Superior temporal gyrus (tissue), 1 donor: Measurements from ENCODE around the gene GYG2.
"Not testable (repeated sequence)": the region's sequence is repeated elsewhere in the genome, so short reads cannot be mapped to it uniquely, and the experiment has no call there.

Experiments
- DNase-seq: peaks from one replicate; pipeline ENCODE4 v3.0.0-alpha.2; 2016; ENCODE audit errors: extremely low spot score

The GYG2 gene

DNA sequence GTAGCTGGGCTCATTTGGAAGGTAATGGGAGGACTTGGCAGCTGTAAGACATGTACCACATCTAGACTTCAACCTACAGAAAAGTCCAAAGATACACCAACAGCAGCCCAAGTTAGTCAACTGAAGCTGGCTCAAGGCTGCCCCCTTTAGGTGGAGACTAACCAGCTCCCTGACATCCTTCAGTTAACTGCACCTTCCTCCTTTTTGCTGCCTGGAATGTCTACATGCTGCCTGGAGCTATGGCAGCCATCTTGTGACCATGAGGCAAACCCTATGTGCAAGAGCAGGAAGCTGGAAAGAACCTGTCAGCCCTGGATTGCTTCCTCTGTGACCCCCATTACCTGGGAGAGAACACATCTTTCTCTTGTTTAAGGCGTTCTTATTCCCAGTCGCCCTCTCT lies 74.6 kb downstream of the GYG2 start:
- DNase-seq = no peak

DNA sequence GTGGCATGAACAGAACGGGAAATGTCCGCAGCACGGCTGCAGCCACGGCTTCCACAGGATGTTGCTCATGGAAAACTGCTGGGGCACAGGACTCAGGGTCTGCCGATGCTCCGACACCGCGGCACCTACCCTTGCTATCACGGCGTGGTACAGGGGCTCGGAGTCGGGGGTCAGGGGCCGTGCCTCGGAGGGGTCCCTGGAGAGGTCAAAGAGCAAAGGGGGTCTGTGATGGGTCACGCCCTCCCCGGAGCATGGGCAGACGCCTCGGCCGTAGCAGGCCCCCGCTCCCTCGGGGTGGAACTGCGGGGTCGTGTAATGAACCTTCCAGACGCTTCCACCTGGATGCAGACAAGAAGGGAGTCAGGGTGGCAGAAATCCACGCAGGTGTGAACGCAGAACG lies 78.6 kb downstream of the GYG2 start:
- DNase-seq = no peak

DNA sequence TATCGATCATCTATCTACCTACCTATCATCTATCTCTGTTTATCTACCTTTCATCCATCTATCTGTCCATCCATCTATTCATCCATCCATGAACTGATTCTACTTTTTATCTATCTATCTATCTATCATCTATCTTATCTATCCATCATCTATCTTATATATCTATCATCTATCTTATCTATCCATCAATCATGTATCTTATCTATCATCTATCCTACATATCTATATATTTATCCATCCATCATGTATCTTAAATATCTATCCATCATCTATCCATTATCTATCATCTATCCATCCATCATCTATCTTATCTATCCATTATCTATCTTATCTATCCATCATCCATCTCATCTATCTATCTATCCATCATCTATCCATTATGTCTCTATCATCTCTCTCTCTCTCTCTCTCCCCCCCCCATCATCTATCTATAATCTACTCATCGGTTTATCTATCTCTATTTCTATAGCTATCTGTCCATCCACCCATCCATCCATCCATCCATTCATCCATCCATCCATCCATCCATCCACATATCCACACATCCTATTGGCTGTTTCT lies 79.5 kb downstream of the GYG2 start:
- no peak for DNase-seq

DNA sequence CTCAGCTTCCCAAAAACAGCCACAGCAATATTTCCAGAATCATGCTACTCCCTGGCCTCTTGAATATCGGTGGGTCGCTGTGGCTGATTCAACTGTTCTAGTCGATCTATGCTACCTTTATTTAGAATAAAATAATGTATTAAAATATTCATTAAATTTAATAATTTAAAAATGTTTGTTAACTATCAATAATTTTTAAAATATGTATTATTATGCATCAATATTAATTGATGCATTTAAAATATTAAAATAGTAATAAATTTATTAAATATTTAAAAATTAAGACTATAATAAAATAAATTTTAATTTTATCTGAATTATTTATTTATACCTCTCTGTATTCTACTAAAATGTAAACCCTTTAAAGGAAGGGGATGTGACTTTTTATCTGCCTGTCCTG lies 81.4 kb downstream of the GYG2 start:
- no peak for DNase-seq

DNA sequence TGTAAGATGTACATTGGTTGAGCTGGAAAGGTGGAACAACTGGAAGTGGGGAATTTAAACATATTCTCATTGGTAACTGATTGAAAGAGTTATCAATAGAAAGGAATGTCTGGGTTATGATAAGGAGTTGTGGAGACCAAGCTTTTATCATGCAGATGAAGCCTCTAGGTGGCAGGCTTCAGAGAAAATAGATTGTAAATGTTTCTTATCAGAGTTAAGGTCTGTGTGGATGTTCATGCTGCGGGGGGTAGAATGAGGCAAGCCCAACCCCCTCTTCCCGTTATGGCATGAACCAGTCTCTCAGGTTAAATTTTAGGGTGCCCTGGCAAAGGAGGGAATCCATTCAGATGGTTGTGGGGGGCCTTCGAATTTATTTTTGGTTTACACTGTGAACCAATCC lies 84.4 kb downstream of the GYG2 start:
- DNase-seq = no peak

GRCh38 chrX:2917767-2918166 lies 89.0 kb downstream of the GYG2 start:
- no peak for DNase-seq

DNA sequence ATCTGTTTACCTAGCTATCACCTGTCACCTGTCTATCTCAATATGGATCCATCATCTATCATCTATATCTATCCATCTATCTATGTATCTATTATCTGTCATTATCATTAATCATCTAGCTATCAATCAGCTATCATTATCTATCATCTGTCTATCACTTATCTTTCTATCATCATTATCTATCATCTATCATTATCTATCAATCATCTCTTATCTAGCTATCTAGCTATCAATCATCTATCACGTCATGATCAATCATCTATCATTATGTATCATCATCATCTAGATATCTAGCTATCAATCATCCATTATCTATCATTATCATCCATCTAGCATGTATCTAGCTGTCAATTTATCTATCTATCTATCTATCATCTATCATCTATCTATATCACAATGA lies 92.5 kb downstream of the GYG2 start:
- no peak for DNase-seq

- no peak for DNase-seq
Observed at GRCh38 chrX:2921750-2922149, 93.0 kb downstream of the GYG2 start.

- DNase-seq = no peak
Observed at GRCh38 chrX:2924151-2924550, 95.4 kb downstream of the GYG2 start.

DNA sequence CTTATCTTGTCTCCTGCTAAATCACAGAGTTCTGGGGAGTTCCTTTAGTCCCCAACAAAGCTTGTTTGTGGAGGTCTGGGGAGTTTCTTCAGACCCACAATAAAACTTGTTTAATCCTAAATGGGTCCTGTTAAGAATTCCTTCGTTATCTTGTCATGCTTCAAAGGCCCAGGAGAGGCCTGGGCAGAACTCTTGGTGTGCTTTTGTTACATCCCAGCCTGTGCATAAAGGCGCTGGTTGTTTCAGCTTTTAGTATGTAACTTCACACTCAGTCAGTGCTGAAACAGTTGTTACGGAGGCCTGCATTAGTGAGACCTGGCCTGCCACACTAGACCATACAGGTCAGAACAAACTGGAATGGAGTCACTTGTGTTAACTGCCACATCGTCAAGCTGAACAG lies 97.5 kb downstream of the GYG2 start:
- DNase-seq = not testable (repeated sequence)

GRCh38 chrX:2926664-2927275 lies 98.0 kb downstream of the GYG2 start:
- DNase-seq = no peak

DNA sequence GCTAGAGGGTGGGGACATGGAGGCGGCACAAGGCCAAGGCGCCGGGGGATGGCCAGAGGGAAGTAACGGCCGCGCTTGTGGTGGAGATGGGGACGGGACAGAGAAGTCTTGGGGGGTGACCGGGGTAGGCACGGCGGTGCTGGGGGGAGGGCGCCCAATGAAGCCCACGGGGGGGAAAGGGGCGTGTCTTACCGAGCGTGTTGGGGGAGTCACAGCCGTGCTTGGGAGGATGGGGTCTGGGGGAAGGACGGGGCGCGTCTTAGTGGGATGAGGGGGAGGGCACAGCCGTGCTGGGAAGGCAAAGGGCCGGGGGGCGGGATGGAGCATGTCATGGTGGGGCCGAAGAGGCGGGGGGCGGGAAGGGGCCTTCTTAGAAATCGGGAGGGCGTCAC lies 99.5 kb downstream of the GYG2 start:
- no peak for DNase-seq

DNA sequence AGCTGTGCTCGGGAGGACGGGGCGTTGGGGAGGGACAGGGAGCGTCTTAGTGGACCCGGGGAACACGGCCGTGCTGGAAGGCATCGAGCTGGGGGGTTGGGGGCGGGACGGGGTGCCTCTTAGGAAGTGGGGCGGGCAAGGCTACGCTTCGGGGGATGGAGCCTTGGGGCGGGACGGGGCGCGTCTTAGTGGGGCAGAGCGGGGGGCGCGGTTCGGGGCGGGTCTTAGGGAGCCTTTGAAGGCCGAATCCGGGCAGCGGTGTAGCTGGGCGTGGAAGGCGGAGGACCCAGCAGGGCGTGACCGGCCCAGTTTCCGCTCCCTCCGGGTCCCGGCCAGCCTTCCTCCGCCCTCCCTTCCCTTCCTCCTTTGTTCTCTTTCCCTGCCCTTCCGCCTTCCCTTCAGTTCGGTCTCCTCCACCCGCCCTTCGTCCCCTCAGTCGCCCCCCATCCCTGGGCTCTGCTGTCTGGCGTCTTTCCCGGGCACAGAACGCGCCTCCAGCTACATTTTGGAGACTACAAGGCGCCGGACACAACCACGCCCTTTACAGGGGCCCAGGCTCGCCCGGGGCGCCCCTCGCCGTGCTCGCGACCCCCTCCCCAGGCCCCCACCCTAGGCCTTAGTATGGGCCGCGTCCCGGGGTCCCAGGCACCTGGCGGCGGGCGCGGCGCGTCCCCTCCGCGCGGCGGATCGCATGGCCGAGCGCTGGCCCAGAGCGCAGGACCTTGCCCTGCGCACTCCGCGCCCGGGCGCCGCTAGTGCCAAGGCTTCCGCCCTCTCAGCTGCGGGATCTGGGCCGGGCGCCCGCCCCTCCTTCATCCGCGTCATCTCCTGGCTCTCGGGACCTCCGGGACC lies 100.1 kb downstream of the GYG2 start, which contains the start of gene ARSD:
Gene ARSD, minus strand, starts transcription at position 757 of the 852 bp plus-strand sequence. Its CDS starts 64 bp downstream, at position 693.
- DNase-seq = peak; percentile 9

GRCh38 chrX:2931155-2931554 lies 102.4 kb downstream of the GYG2 start:
- no peak for DNase-seq

GRCh38 chrX:2931612-2932011 lies 102.9 kb downstream of the GYG2 start:
- DNase-seq = no peak
